ENCODE results near the gene KLF2.

The KLF2 gene

DNA sequence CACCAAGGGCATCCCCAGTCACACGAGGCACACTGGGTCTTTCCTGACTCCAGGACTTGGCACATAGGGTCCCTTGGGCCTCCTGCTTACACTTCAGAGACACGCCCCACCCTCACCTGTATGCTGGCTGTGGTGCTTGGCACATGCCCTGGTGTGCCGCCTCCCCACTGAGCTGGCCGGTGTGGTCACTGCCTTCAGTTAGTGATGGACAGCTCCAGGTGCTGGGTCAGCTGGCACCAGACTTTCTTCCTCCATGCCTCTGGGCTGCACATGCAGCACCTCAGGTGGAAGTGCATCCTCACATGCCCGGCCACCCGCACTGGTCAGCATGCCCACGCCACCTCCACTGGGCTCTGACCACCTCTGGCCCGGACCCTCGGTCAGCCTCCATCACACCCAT lies 52.9 kb downstream of the KLF2 start:
- POLR2A ChIA-PET (ENCODE audit: low non-redundant PET), result no interaction called here
- CTCF ChIA-PET, result no interaction called here
- no peak for DNase-seq (ENCODE audit: low spot score)
- H3K27ac ChIP-seq, result no peak overlapping the region
- TF ChIP-seq, protein P1, sequence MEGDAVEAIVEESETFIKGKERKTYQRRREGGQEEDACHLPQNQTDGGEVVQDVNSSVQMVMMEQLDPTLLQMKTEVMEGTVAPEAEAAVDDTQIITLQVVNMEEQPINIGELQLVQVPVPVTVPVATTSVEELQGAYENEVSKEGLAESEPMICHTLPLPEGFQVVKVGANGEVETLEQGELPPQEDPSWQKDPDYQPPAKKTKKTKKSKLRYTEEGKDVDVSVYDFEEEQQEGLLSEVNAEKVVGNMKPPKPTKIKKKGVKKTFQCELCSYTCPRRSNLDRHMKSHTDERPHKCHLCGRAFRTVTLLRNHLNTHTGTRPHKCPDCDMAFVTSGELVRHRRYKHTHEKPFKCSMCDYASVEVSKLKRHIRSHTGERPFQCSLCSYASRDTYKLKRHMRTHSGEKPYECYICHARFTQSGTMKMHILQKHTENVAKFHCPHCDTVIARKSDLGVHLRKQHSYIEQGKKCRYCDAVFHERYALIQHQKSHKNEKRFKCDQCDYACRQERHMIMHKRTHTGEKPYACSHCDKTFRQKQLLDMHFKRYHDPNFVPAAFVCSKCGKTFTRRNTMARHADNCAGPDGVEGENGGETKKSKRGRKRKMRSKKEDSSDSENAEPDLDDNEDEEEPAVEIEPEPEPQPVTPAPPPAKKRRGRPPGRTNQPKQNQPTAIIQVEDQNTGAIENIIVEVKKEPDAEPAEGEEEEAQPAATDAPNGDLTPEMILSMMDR (conservative IDR thresholded peaks at IDR 0.05; ENCODE audit: low read depth), result no peak
